RWPE2 (cell line): ENCODE measurements around the gene KDM5A.

ENCODE experiments used
- ATAC-seq: fragments of 200-7000 bp; cut with Tn5 transposase; 3 replicates; pipeline ENCODE4 v1.9.1; 2021; ENCODE audit warnings: low read depth
- DNase-seq: peaks from one replicate; pipeline ENCODE4 v3.0.0-alpha.2; 2020; ENCODE audit warnings: low spot score
- H3K27ac ChIP-seq: fragments of 450-650 bp; 2 replicates; pipeline ENCODE4 v1.5.1; 2017; ENCODE audit warnings: mild to moderate bottlenecking; ENCODE audit not compliant: poor library complexity, severe bottlenecking
- H3K27me3 ChIP-seq: fragments of 250-450 bp; sonication (Bioruptor Pico); 2 replicates; pipeline ENCODE4 v1.5.1; 2021; ENCODE audit warnings: mild to moderate bottlenecking, moderate library complexity; ENCODE audit not compliant: insufficient read depth, poor library complexity, severe bottlenecking
- H3K36me3 ChIP-seq: fragments of 250-450 bp; sonication (Bioruptor Pico); 2 replicates; pipeline ENCODE4 v1.5.1; 2020; ENCODE audit warnings: low read depth, mild to moderate bottlenecking, moderate library complexity
- H3K4me1 ChIP-seq: fragments of 250-450 bp; sonication (Bioruptor Pico); 2 replicates; pipeline ENCODE4 v1.5.1; 2021; ENCODE audit warnings: mild to moderate bottlenecking, moderate library complexity; ENCODE audit not compliant: insufficient read depth, poor library complexity, severe bottlenecking
- H3K4me3 ChIP-seq: fragments of 250-450 bp; sonication (Bioruptor Pico); 2 replicates; pipeline ENCODE4 v1.5.1; 2021; ENCODE audit warnings: mild to moderate bottlenecking, moderate library complexity; ENCODE audit not compliant: severe bottlenecking
- H3K9me3 ChIP-seq: fragments of 250-450 bp; sonication (Bioruptor Pico); 2 replicates; pipeline ENCODE4 v1.5.1; 2021; ENCODE audit warnings: mild to moderate bottlenecking, moderate library complexity; ENCODE audit not compliant: severe bottlenecking
- TF ChIP-seq, protein P1 (sequence below): fragments of 450-650 bp; IDR thresholded peaks from one replicate; pipeline ENCODE4 v1.5.1; 2017; ENCODE audit warnings: mild to moderate bottlenecking, moderate library complexity; ENCODE audit not compliant: poor library complexity, severe bottlenecking

Gene KDM5A

DNA sequence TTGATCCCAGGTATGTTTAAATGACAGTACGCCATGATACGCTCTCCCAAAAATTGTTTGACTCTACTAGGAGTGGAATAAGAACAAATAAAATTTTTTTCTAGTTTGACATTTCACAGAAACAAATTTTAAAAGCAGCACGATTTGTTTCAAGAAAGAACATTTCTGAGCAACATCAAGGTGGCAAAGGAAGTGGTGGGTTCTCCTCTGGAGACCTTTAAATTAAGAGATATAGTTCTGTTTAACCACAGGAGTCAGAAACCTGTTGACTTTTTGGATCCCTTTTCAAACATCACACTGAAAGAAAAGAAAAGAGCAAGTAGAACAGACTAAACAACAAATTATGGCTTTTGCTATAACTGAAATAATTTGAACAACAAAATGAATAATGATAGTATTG is 124.0 kb downstream of the KDM5A start:
- TF ChIP-seq, protein P1, sequence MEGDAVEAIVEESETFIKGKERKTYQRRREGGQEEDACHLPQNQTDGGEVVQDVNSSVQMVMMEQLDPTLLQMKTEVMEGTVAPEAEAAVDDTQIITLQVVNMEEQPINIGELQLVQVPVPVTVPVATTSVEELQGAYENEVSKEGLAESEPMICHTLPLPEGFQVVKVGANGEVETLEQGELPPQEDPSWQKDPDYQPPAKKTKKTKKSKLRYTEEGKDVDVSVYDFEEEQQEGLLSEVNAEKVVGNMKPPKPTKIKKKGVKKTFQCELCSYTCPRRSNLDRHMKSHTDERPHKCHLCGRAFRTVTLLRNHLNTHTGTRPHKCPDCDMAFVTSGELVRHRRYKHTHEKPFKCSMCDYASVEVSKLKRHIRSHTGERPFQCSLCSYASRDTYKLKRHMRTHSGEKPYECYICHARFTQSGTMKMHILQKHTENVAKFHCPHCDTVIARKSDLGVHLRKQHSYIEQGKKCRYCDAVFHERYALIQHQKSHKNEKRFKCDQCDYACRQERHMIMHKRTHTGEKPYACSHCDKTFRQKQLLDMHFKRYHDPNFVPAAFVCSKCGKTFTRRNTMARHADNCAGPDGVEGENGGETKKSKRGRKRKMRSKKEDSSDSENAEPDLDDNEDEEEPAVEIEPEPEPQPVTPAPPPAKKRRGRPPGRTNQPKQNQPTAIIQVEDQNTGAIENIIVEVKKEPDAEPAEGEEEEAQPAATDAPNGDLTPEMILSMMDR = no peak
- Histone ChIP-seq H3K9me3 (no peaks in the 10 kb centered on the region), H3K27me3 (peaks cover 12% of the 10 kb centered on the region), H3K27ac (no peak overlapping the region), H3K4me1 (no peaks in the 10 kb centered on the region), H3K36me3 (no peaks in the 10 kb centered on the region), H3K4me3 (no peak overlapping the region)
- no peak for ATAC-seq
- DNase-seq = no peak

GRCh38 chr12:264269-264668 is 124.9 kb downstream of the KDM5A start:
- TF ChIP-seq, protein P1 = no peak
- Histone ChIP-seq H3K4me3 (no peak overlapping the region), H3K27ac (no peak overlapping the region), H3K27me3 (peaks cover 19% of the 10 kb centered on the region), H3K36me3 (no peaks in the 10 kb centered on the region), H3K4me1 (no peaks in the 10 kb centered on the region), H3K9me3 (no peaks in the 10 kb centered on the region)
- ATAC-seq (no peak), DNase-seq (no peak)

- ATAC-seq (peak; percentile 45; the same call in 2 of the 3 replicates), DNase-seq (no peak)
- Histone ChIP-seq H3K4me3 (no peak overlapping the region), H3K4me1 (no peaks in the 10 kb centered on the region), H3K27ac (no peak overlapping the region), H3K9me3 (no peaks in the 10 kb centered on the region), H3K36me3 (no peaks in the 10 kb centered on the region), H3K27me3 (peaks cover 19% of the 10 kb centered on the region)
- TF ChIP-seq, protein P1 = no peak
These were observed 125.5 kb downstream of the KDM5A start for GRCh38 chr12:263574-263973.

- Histone ChIP-seq H3K27me3 (peaks cover 23% of the 10 kb centered on the region), H3K9me3 (no peaks in the 10 kb centered on the region), H3K4me3 (no peak within 1 kb of the TSS), H3K36me3 (no peaks in the 10 kb centered on the region), H3K27ac (no peak within 1 kb of the TSS), H3K4me1 (no peaks in the 10 kb centered on the region)
- ATAC-seq (peak; percentile 23; the same call in 1 of the 3 replicates), DNase-seq (no peak)
- TF ChIP-seq, protein P1 = no peak
These were observed 126.3 kb downstream of the KDM5A start, which contains the start of gene SLC6A13 for GRCh38 chr12:262817-263216. SLC6A13 (minus strand) TSS chr12:262836; CDS start chr12:260052, 2,784 bp downstream.

GRCh38 chr12:262113-262512 is 127.0 kb downstream of the KDM5A start:
- Histone ChIP-seq H3K9me3 (no peaks in the 10 kb centered on the region), H3K27me3 (peaks cover 25% of the 10 kb centered on the region), H3K27ac (no peak overlapping the region), H3K36me3 (no peaks in the 10 kb centered on the region), H3K4me3 (no peak overlapping the region), H3K4me1 (no peaks in the 10 kb centered on the region)
- ATAC-seq (no peak), DNase-seq (no peak)
- TF ChIP-seq, protein P1 = no peak
